Kidney epithelial cell (primary cell): ENCODE measurements around the gene CLEC4M. TPM values are rescaled to one million over a fixed set of nuclear protein-coding genes. Genes with fewer than 3 reads are reported as not detected.

ENCODE experiments used
- DNase-seq: peaks from one replicate; pipeline ENCODE4 v3.0.0-alpha.2; 2010; ENCODE audit warnings: low read depth
- H3K27me3 ChIP-seq: 2 replicates; pipeline ENCODE4 v1.6.0; 2011; ENCODE audit warnings: low read length; ENCODE audit not compliant: control insufficient read depth, insufficient read depth
- H3K36me3 ChIP-seq: 2 replicates; pipeline ENCODE4 v1.5.1; 2011; ENCODE audit warnings: low read length; ENCODE audit not compliant: control insufficient read depth, insufficient read depth
- H3K4me3 ChIP-seq: 2 replicates; pipeline ENCODE4 v1.5.1; 2011; ENCODE audit warnings: low read depth, mild to moderate bottlenecking, control low read depth, low read length
- total RNA-seq: library from RNA; depleted of rRNA; stranded (reverse); fragments of >200 nt; gene quantifications from 2 replicates; pipeline ENCODE4 v1.2.3, GENCODE V29; 2015
- TF ChIP-seq, protein P1 (sequence below): IDR thresholded peaks from 2 replicates; pipeline ENCODE4 v1.5.1; 2011; ENCODE audit warnings: mild to moderate bottlenecking, moderate library complexity, low read length, control low read depth, inconsistent platforms; ENCODE audit not compliant: insufficient read depth, poor library complexity, severe bottlenecking

Gene CLEC4M
- total RNA-seq, 1 donor from 2014 or later = not detected

- Histone ChIP-seq H3K27me3 (peaks cover 9% of the 10 kb centered on the region), H3K4me3 (no peak overlapping the region), H3K36me3 (no peaks in the 10 kb centered on the region)
- no peak for DNase-seq
- TF ChIP-seq, protein P1, sequence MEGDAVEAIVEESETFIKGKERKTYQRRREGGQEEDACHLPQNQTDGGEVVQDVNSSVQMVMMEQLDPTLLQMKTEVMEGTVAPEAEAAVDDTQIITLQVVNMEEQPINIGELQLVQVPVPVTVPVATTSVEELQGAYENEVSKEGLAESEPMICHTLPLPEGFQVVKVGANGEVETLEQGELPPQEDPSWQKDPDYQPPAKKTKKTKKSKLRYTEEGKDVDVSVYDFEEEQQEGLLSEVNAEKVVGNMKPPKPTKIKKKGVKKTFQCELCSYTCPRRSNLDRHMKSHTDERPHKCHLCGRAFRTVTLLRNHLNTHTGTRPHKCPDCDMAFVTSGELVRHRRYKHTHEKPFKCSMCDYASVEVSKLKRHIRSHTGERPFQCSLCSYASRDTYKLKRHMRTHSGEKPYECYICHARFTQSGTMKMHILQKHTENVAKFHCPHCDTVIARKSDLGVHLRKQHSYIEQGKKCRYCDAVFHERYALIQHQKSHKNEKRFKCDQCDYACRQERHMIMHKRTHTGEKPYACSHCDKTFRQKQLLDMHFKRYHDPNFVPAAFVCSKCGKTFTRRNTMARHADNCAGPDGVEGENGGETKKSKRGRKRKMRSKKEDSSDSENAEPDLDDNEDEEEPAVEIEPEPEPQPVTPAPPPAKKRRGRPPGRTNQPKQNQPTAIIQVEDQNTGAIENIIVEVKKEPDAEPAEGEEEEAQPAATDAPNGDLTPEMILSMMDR = no peak
These were observed 16.8 kb downstream of the CLEC4M start for GRCh38 chr19:7779631-7780486.

DNA sequence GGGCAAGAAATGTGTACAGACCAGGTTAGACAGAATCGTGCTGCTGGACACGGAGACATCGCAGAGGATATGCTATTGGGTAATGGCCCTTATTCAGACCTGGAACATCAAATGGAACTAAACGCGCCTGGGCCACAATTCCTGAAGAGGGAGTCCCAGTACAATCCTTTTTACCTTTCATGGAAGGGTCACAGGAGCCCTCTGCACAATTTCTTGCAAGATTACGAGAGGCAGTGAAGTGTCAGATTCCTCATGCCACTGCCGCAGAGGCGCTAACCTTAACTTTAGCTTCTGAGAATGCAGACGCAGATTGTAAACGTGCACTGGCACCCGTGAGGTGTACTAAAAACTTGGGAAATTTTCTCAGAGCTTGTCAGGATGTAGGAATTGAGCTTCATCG lies 18.1 kb downstream of the CLEC4M start:
- H3K36me3 ChIP-seq = no peaks in the 10 kb centered on the region
- H3K27me3 ChIP-seq = peaks cover 9% of the 10 kb centered on the region
- TF ChIP-seq, protein P1 = no peak
- no peak for DNase-seq
- H3K4me3 ChIP-seq = no peak overlapping the region

- DNase-seq = peak; percentile 23
- no peaks in the 10 kb centered on the region for H3K36me3 ChIP-seq
- peaks cover 31% of the 10 kb centered on the region for H3K27me3 ChIP-seq
- no peak overlapping the region for H3K4me3 ChIP-seq
- TF ChIP-seq, protein P1 = no peak
These were observed 21.0 kb downstream of the CLEC4M start for GRCh38 chr19:7783991-7784423.

DNA sequence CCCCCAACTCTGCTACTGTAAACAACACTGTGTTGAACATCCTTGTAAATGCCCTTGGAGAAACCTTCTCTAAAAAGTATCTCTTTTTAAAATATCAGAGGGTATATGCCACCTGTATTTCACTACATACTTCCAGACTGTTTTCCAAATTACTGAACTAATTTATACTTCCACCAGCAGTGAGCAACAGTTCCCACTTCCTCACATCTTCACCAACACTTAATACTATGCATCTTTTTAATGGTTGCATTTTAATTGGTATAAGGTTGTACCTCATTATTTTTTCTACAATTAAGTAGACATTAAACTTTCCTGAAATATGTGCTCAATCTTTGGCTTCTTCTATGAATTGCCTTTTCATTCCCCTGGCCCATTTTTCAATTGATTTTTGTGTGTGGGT lies 21.8 kb downstream of the CLEC4M start:
- Histone ChIP-seq H3K36me3 (no peaks in the 10 kb centered on the region), H3K4me3 (no peak overlapping the region), H3K27me3 (peaks cover 39% of the 10 kb centered on the region)
- TF ChIP-seq, protein P1 = no peak
- DNase-seq = no peak

GRCh38 chr19:7787141-7787540 lies 24.1 kb downstream of the CLEC4M start:
- Histone ChIP-seq H3K36me3 (no peaks in the 10 kb centered on the region), H3K4me3 (no peak overlapping the region), H3K27me3 (peaks cover 41% of the 10 kb centered on the region)
- DNase-seq = no peak
- TF ChIP-seq, protein P1 = no peak

DNA sequence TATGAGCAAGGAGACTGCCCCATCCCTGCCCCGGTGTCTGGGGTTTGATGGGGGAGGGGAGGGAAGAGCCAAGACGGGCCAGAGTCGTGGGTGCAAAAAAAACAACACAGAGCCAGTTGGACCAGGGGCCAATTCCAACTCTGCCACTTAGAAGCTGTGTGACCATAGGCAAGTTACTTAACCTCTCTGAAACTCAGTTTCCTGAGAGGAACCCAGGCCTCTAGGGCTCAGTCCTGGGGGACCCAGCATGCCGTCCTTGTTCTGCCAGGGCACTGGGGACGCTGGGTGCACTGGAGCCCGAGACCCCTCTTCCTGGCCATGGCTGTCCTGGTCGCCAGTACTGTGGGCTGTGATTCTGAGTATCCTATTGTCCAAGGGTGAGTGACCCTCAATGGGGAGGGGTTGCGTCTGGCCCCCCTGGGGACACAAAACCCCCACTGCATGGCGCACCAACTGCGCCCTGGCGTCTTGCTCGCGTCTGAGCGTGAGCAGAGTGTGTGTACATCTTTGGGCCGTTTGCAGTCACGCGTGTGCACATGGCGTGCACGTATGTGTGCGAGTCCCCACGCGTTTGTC lies 24.6 kb downstream of the CLEC4M start:
- Histone ChIP-seq H3K4me3 (no peak overlapping the region), H3K36me3 (no peaks in the 10 kb centered on the region), H3K27me3 (peaks cover 41% of the 10 kb centered on the region)
- TF ChIP-seq, protein P1 = no peak
- DNase-seq = no peak
